Activated CD8-positive, alpha-beta memory T cell treated with anti-CD3 and anti-CD28 coated beads, Interleukin-2, amount 10 ng/mL, durations not matched to agents 7 days and 5 days (primary cell): Measurements from ENCODE around the gene PA2G4. TPM values are rescaled to one million over a fixed set of nuclear protein-coding genes. Genes with fewer than 3 reads are reported as not detected.
"Not testable (repeated sequence)": the region's sequence is repeated elsewhere in the genome, so short reads cannot be mapped to it uniquely, and the experiment has no call there.

ENCODE experiments used
- ATAC-seq: fragments of 150-1000 bp; cut with Tn5 transposase; one replicate; pipeline ENCODE4 v1.10.0; 2021; ENCODE audit warnings: moderate library complexity
- CTCF ChIA-PET: fragments of 350-600 bp; sonication (Branson Sonifier 250); formaldehyde crosslinking; loops from one replicate; lab custom pipeline; 2021; ENCODE audit warnings: antibody characterized with exemption; lab: Charles Lee
- DNase-seq: peaks from one replicate; pipeline ENCODE4 v3.0.0-alpha.2; 2020
- H3K27ac Mint-ChIP-seq: one replicate; pipeline ENCODE4 v1.8.0; 2021; ENCODE audit warnings: mild to moderate bottlenecking, mixed read lengths
- H3K27me3 Mint-ChIP-seq: one replicate; pipeline ENCODE4 v1.8.0; 2021; ENCODE audit warnings: mixed read lengths
- H3K36me3 Mint-ChIP-seq: one replicate; pipeline ENCODE4 v1.8.0; 2021; ENCODE audit warnings: mild to moderate bottlenecking, mixed read lengths
- H3K4me1 Mint-ChIP-seq: one replicate; pipeline ENCODE4 v1.8.0; 2021; ENCODE audit warnings: mixed read lengths
- H3K4me3 Mint-ChIP-seq: one replicate; pipeline ENCODE4 v1.8.0; 2021; ENCODE audit warnings: mild to moderate bottlenecking, moderate library complexity, mixed read lengths
- H3K9me3 Mint-ChIP-seq: one replicate; pipeline ENCODE4 v1.8.0; 2022; ENCODE audit warnings: low read depth, mixed read lengths
- total RNA-seq, 2 experiments: library from RNA; stranded (reverse); gene quantifications; one replicate each; pipeline ENCODE4 v1.2.3, GENCODE V29; 2021

The PA2G4 gene
- total RNA-seq, 2 experiments from 2014 or later, result 293 to 364 TPM

GRCh38 chr12:56152132-56152755 is 47.9 kb downstream of the PA2G4 start, which contains the start of gene MYL6B:
Gene MYL6B, plus strand, starts transcription at chr12:56152587. Its CDS starts 1,332 bp downstream, at chr12:56153919.
- Mint-ChIP-seq H3K9me3 (no peaks in the 10 kb centered on the region), H3K4me1 (peaks cover 41% of the 10 kb centered on the region), H3K4me3 (peak within 1 kb of the TSS; percentile 83), H3K36me3 (peaks cover 7% of the 10 kb centered on the region), H3K27me3 (no peaks in the 10 kb centered on the region), H3K27ac (peak within 1 kb of the TSS; percentile 100)
- CTCF ChIA-PET, result interaction anchor here (0.7 to 4.4 kb wide), 14 partner anchors 10 to 414 kb away, joined by 3 to 41 read pairs (median 6); partner anchors contain the start of genes ESYT1, RNF41, RPL41 and SMARCC2
- DNase-seq, result peak; percentile 97
- peak; percentile 94 for ATAC-seq

GRCh38 chr12:56152756-56153677 is 48.7 kb downstream of the PA2G4 start:
- H3K27ac Mint-ChIP-seq, result peak overlapping the region; percentile 100
- no peaks in the 10 kb centered on the region for H3K27me3 Mint-ChIP-seq
- CTCF ChIA-PET, result interaction anchor here (2.7 kb wide), 1 partner anchor 36 kb away, joined by 19 read pairs; the partner anchor contains the start of gene SMARCC2
- H3K9me3 Mint-ChIP-seq, result no peaks in the 10 kb centered on the region
- peaks cover 46% of the 10 kb centered on the region for H3K4me1 Mint-ChIP-seq
- peak overlapping the region; percentile 83 for H3K4me3 Mint-ChIP-seq
- H3K36me3 Mint-ChIP-seq, result peaks cover 9% of the 10 kb centered on the region
- ATAC-seq (no peak), DNase-seq (no peak)

GRCh38 chr12:56153678-56154065 is 49.3 kb downstream of the PA2G4 start:
- H3K4me3 Mint-ChIP-seq, result peak overlapping the region; percentile 83
- CTCF ChIA-PET, result interaction anchor here (2.7 kb wide), 1 partner anchor 35 kb away, joined by 19 read pairs; the partner anchor contains the start of gene SMARCC2
- no peak for ATAC-seq
- H3K36me3 Mint-ChIP-seq, result peaks cover 13% of the 10 kb centered on the region
- H3K9me3 Mint-ChIP-seq, result no peaks in the 10 kb centered on the region
- H3K27ac Mint-ChIP-seq, result peak overlapping the region; percentile 100
- H3K4me1 Mint-ChIP-seq, result peaks cover 46% of the 10 kb centered on the region
- DNase-seq, result no peak
- H3K27me3 Mint-ChIP-seq, result no peaks in the 10 kb centered on the region

GRCh38 chr12:56154246-56154771 is 50.0 kb downstream of the PA2G4 start:
- no peaks in the 10 kb centered on the region for H3K27me3 Mint-ChIP-seq
- DNase-seq (no peak), ATAC-seq (no peak)
- peak overlapping the region; percentile 45 for H3K27ac Mint-ChIP-seq
- CTCF ChIA-PET, result interaction anchor here (0.8 to 3.3 kb wide), 6 partner anchors 9 to 35 kb away, joined by 3 to 19 read pairs (median 4); partner anchors contain the start of genes ESYT1 and SMARCC2
- H3K4me1 Mint-ChIP-seq, result peaks cover 47% of the 10 kb centered on the region
- peaks cover 20% of the 10 kb centered on the region for H3K36me3 Mint-ChIP-seq
- H3K9me3 Mint-ChIP-seq, result no peaks in the 10 kb centered on the region
- no peak overlapping the region for H3K4me3 Mint-ChIP-seq

GRCh38 chr12:56154818-56155217 is 50.5 kb downstream of the PA2G4 start:
- Mint-ChIP-seq H3K27ac (peak overlapping the region; percentile 9), H3K4me1 (peaks cover 50% of the 10 kb centered on the region), H3K9me3 (no peaks in the 10 kb centered on the region), H3K36me3 (peaks cover 25% of the 10 kb centered on the region), H3K27me3 (no peaks in the 10 kb centered on the region), H3K4me3 (no peak overlapping the region)
- ATAC-seq (no peak), DNase-seq (no peak)
- CTCF ChIA-PET, result interaction anchor here (0.8 to 3.3 kb wide), 7 partner anchors 8 to 36 kb away, joined by 3 to 19 read pairs (median 5); partner anchors contain the start of genes ESYT1, SMARCC2 and ZC3H10

- CTCF ChIA-PET, result interaction anchor here (0.8 to 3.3 kb wide), 7 partner anchors 8 to 37 kb away, joined by 3 to 19 read pairs (median 5); partner anchors contain the start of genes ESYT1, SMARCC2 and ZC3H10
- Mint-ChIP-seq H3K4me1 (peaks cover 52% of the 10 kb centered on the region), H3K36me3 (peaks cover 30% of the 10 kb centered on the region), H3K27ac (peak overlapping the region; percentile 14), H3K9me3 (no peaks in the 10 kb centered on the region), H3K27me3 (no peaks in the 10 kb centered on the region), H3K4me3 (no peak overlapping the region)
- no peak for DNase-seq
- ATAC-seq, result no peak
These were observed 51.0 kb downstream of the PA2G4 start for GRCh38 chr12:56155256-56155845.

- ATAC-seq, DNase-seq, H3K27me3 Mint-ChIP-seq, H3K9me3 Mint-ChIP-seq: not testable (repeated sequence)
- Mint-ChIP-seq H3K4me1 (peaks cover 52% of the 10 kb centered on the region), H3K36me3 (peaks cover 41% of the 10 kb centered on the region), H3K27ac (peak overlapping the region; percentile 96), H3K4me3 (peak overlapping the region; percentile 94)
- CTCF ChIA-PET, result interaction anchor here (0.7 to 3.3 kb wide), 4 partner anchors 27 to 38 kb away, joined by 3 to 15 read pairs (median 6); partner anchors contain the start of genes ESYT1, SMARCC2 and ZC3H10
These were observed 52.3 kb downstream of the PA2G4 start for GRCh38 chr12:56156464-56157200.

- H3K9me3 Mint-ChIP-seq, result no peaks in the 10 kb centered on the region
- peak overlapping the region; percentile 96 for H3K27ac Mint-ChIP-seq
- H3K36me3 Mint-ChIP-seq, result peaks cover 48% of the 10 kb centered on the region
- peak; percentile 40 for ATAC-seq
- H3K4me1 Mint-ChIP-seq, result peaks cover 55% of the 10 kb centered on the region
- peak overlapping the region; percentile 94 for H3K4me3 Mint-ChIP-seq
- CTCF ChIA-PET, result interaction anchor here (1.4 to 7.5 kb wide), 6 partner anchors 29 to 419 kb away, joined by 6 to 61 read pairs (median 18); partner anchors contain the start of genes ESYT1, RPL41, SMARCC2 and ZC3H10
- H3K27me3 Mint-ChIP-seq, result no peaks in the 10 kb centered on the region
- DNase-seq, result peak; percentile 78
These were observed 53.1 kb downstream of the PA2G4 start for GRCh38 chr12:56157201-56158028.

GRCh38 chr12:56158029-56158925 is 53.9 kb downstream of the PA2G4 start, which contains the start of gene MYL6:
Gene MYL6, plus strand, starts transcription at chr12:56158359. Its CDS starts 43 bp downstream, at chr12:56158402.
- ATAC-seq (peak; percentile 85), DNase-seq (peak; percentile 98)
- peaks cover 51% of the 10 kb centered on the region for H3K4me1 Mint-ChIP-seq
- H3K27ac Mint-ChIP-seq, result peak within 1 kb of the TSS; percentile 96
- no peaks in the 10 kb centered on the region for H3K9me3 Mint-ChIP-seq
- H3K27me3 Mint-ChIP-seq, result no peaks in the 10 kb centered on the region
- H3K36me3 Mint-ChIP-seq, result peaks cover 52% of the 10 kb centered on the region
- peak within 1 kb of the TSS; percentile 94 for H3K4me3 Mint-ChIP-seq
- CTCF ChIA-PET, result interaction anchor here (0.7 to 7.5 kb wide), 7 partner anchors 24 to 420 kb away, joined by 3 to 61 read pairs (median 10); partner anchors contain the start of genes ESYT1, RPL41, SMARCC2 and ZC3H10

- CTCF ChIA-PET, result interaction anchor here (0.8 to 7.5 kb wide), 8 partner anchors 11 to 420 kb away, joined by 3 to 61 read pairs (median 8); partner anchors contain the start of genes ESYT1, RPL41, SMARCC2 and ZC3H10
- DNase-seq (peak; percentile 59), ATAC-seq (peak; percentile 8)
- Mint-ChIP-seq H3K4me3 (peak overlapping the region; percentile 94), H3K27ac (peak overlapping the region; percentile 96), H3K36me3 (peaks cover 59% of the 10 kb centered on the region), H3K9me3 (no peaks in the 10 kb centered on the region), H3K27me3 (no peaks in the 10 kb centered on the region), H3K4me1 (peaks cover 46% of the 10 kb centered on the region)
These were observed 54.6 kb downstream of the PA2G4 start for GRCh38 chr12:56158926-56159461.
